Liver (tissue), 9 donors: ENCODE data around the gene ERC2. TPM values are rescaled to one million over a fixed set of nuclear protein-coding genes. Genes with fewer than 3 reads are reported as not detected.

Source experiments
- DNase-seq: peaks from one replicate; pipeline ENCODE4 v3.0.0-alpha.2; 2017; ENCODE audit warnings: low spot score
- H3K27ac ChIP-seq, 2 donors: one replicate each; pipeline ENCODE4 v1.7.0; 2013; ENCODE audit warnings: inconsistent platforms in 2 of 2, low read length in 2 of 2, control low read depth in 1 of 2, low read depth in 1 of 2, mild to moderate bottlenecking in 1 of 2
- H3K27me3 ChIP-seq, 4 donors: one replicate each; pipeline versions ENCODE4 v1.6.1 to v1.7.0; 2013; ENCODE audit warnings: low read length in 3 of 4, inconsistent platforms in 1 of 4, mild to moderate bottlenecking in 1 of 4, moderate library complexity in 1 of 4; ENCODE audit not compliant: control insufficient read depth in 4 of 4, insufficient read depth in 4 of 4
- H3K36me3 ChIP-seq, 4 donors: one replicate each; pipeline versions ENCODE4 v1.6.1 to v1.7.0; 2013; ENCODE audit warnings: low read length in 3 of 4, mild to moderate bottlenecking in 3 of 4, low read depth in 1 of 4, moderate library complexity in 1 of 4; ENCODE audit not compliant: control insufficient read depth in 4 of 4, insufficient read depth in 3 of 4
- H3K4me1 ChIP-seq, 4 donors: one replicate each; pipeline versions ENCODE4 v1.6.1 to v1.7.0; 2013; ENCODE audit warnings: low read length in 3 of 4, mild to moderate bottlenecking in 3 of 4, moderate library complexity in 1 of 4; ENCODE audit not compliant: control insufficient read depth in 4 of 4, insufficient read depth in 4 of 4
- H3K4me3 ChIP-seq, 3 donors: one replicate each; pipeline versions ENCODE4 v1.6.1 to v1.7.0; 2013; ENCODE audit warnings: low read length in 3 of 3, control low read depth in 1 of 3, low read depth in 1 of 3, mild to moderate bottlenecking in 1 of 3
- H3K9ac ChIP-seq, 2 donors: one replicate each; pipeline ENCODE4 v1.7.0; 2013; ENCODE audit warnings: low read length in 2 of 2, mild to moderate bottlenecking in 2 of 2, moderate library complexity in 2 of 2, control low read depth in 1 of 2, low read depth in 1 of 2
- H3K9me3 ChIP-seq, 4 donors: one replicate each; pipeline versions ENCODE4 v1.6.1 to v1.7.0; 2013; ENCODE audit warnings: low read length in 3 of 4; ENCODE audit not compliant: control insufficient read depth in 4 of 4
- ATF3 ChIP-seq: IDR thresholded peaks from 2 replicates; pipeline ENCODE4 v1.6.1; 2016; ENCODE audit warnings: antibody characterized with exemption
- EGR1 ChIP-seq, 2 donors: IDR thresholded peaks; 2 replicates each; pipeline ENCODE4 v1.6.1; 2016 to 2018; ENCODE audit warnings: antibody characterized with exemption in 2 of 2, low read depth in 2 of 2
- FOXA1 ChIP-seq: IDR thresholded peaks from 2 replicates; pipeline ENCODE4 v1.6.1; 2016; ENCODE audit warnings: antibody characterized with exemption
- FOXA2 ChIP-seq: IDR thresholded peaks from 2 replicates; pipeline ENCODE4 v1.6.1; 2016; ENCODE audit warnings: antibody characterized with exemption
- HNF4G ChIP-seq: IDR thresholded peaks from 2 replicates; pipeline ENCODE4 v1.6.1; 2016; ENCODE audit warnings: antibody characterized with exemption
- JUND ChIP-seq, 2 donors: IDR thresholded peaks; 2 replicates each; pipeline ENCODE4 v1.6.1; 2016; ENCODE audit warnings: antibody characterized with exemption in 2 of 2
- NR2F2 ChIP-seq: IDR thresholded peaks from 2 replicates; pipeline ENCODE4 v1.6.1; 2016; ENCODE audit warnings: antibody characterized with exemption
- RAD21 ChIP-seq, 2 donors: IDR thresholded peaks; 2 replicates each; pipeline ENCODE4 v1.6.1; 2016; ENCODE audit warnings: antibody characterized with exemption in 2 of 2, mild to moderate bottlenecking in 2 of 2
- REST ChIP-seq: IDR thresholded peaks from 2 replicates; pipeline ENCODE4 v1.6.1; 2016; ENCODE audit warnings: antibody characterized with exemption, mild to moderate bottlenecking
- SP1 ChIP-seq: IDR thresholded peaks from 2 replicates; pipeline ENCODE4 v1.6.1; 2018; ENCODE audit warnings: antibody characterized with exemption, mild to moderate bottlenecking
- TAF1 ChIP-seq: conservative IDR thresholded peaks from 2 replicates; pipeline ENCODE4 v1.6.1; 2016; ENCODE audit warnings: antibody characterized with exemption, mild to moderate bottlenecking
- YY1 ChIP-seq: IDR thresholded peaks from 2 replicates; pipeline ENCODE4 v1.6.1; 2016; ENCODE audit warnings: antibody characterized with exemption, mild to moderate bottlenecking
- ZBTB33 ChIP-seq: IDR thresholded peaks from 2 replicates; pipeline ENCODE4 v1.6.1; 2016; ENCODE audit warnings: antibody characterized with exemption
- WGBS: extraction: QIAGEN DNeasy Blood & Tissue Kit; methylation state at CpG from one replicate; pipeline ENCODE4 v1.1.7; 2013; 5-methylcytosine and 5-hydroxymethylcytosine counted together
- polyA plus RNA-seq, 2 donors: library from polyadenylated mRNA; stranded (reverse) in 1 of 2; unstranded in 1 of 2; fragments of 200-250 nt in 1 of 2; fragments of >200 nt in 1 of 2; fragmentation: Nextera tagmentation in 1 of 2; extraction: Ambion mirVana in 1 of 2; gene quantifications; one replicate each; pipeline versions ENCODE4 v1.2.1 to v1.2.3, GENCODE V29; 2013 to 2015
- total RNA-seq, 2 donors: library from RNA; depleted of rRNA; stranded (reverse); fragments of >200 nt; gene quantifications; one replicate each; pipeline ENCODE4 v1.2.3, GENCODE V29; 2014
- TF ChIP-seq, protein P1 (sequence below): IDR thresholded peaks from 2 replicates; pipeline ENCODE4 v1.6.1; 2016; ENCODE audit warnings: antibody characterized with exemption
- donor health status: healthy.
- donor health status: healthy.
- donor health status: healthy.
- donor health status: healthy.
- donor health status: healthy.

Gene ERC2
- total and polyA plus RNA-seq, 4 donors, result 0.14 to 0.25 TPM; not detected in 2

DNA sequence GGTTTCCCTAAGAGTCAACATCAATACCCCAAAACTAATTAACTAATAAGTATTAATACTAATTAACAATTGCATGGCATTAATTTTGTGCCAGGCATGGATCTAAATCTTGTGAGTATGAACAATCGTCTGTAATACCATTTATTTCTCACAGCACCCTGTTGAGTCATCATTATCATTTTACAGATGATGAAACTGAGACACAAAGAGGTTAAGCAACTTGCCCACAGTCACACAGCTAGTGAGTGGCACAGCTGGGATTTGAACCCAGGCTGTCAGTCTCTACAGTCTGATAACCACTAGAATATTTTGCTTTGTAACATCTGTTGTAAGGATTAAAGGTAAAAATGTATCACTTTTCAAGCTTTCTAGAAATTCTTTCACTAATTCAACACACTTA, 557.7 kb downstream of the ERC2 start:
- 70% methylated on average over 1 of the region's 1 CpG for WGBS
- H3K9me3 ChIP-seq, result no peaks in the 10 kb centered on the region
- H3K4me1 ChIP-seq, result no peaks in the 10 kb centered on the region
- no peaks in the 10 kb centered on the region for H3K27me3 ChIP-seq
- no peak overlapping the region for H3K27ac ChIP-seq
- no peak overlapping the region for H3K4me3 ChIP-seq
- DNase-seq, result no peak
- TF ChIP-seq ZBTB33, result no peak
- TF ChIP-seq ATF3, result no peak
- TF ChIP-seq SP1, result no peak
- TF ChIP-seq RAD21 (IDR thresholded peaks at IDR 0.05), result no peak
- TF ChIP-seq EGR1 (IDR thresholded peaks at IDR 0.05; ENCODE audit: low read depth in 2 of 2), result no peak
- TF ChIP-seq TAF1, result no peak
- TF ChIP-seq HNF4G, result no peak
- TF ChIP-seq JUND (IDR thresholded peaks at IDR 0.05), result no peak
- no peak overlapping the region for H3K9ac ChIP-seq
- no peaks in the 10 kb centered on the region for H3K36me3 ChIP-seq

DNA sequence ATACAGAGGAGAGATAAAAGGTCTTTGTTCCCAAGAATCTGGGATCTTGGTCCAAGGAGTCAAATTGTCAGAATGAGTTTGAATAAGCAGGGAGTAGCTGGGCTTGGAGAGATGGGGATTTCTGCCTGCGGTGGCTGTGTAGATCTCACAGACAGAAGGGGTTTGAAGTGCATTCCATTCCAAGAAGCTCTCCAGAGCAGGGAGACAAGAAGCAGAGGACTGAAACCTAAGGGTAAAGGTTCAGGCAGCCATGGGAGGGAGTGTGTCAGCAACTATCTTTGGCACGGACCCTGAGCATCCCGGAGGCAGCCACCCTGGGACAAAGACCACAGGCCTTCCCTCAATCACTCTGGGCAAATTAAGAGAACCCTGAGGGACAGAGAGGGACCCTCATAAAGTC, 558.9 kb downstream of the ERC2 start:
- TF ChIP-seq REST (no peak), FOXA2 (no peak), NR2F2 (no peak), YY1 (no peak), SP1 (no peak), ATF3 (no peak), FOXA1 (no peak), EGR1 (IDR thresholded peaks at IDR 0.05; ENCODE audit: low read depth in 2 of 2) (no peak)
- TF ChIP-seq, protein P1, sequence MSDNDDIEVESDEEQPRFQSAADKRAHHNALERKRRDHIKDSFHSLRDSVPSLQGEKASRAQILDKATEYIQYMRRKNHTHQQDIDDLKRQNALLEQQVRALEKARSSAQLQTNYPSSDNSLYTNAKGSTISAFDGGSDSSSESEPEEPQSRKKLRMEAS, result no peak
- no peaks in the 10 kb centered on the region for H3K9me3 ChIP-seq
- no peak overlapping the region for H3K4me3 ChIP-seq
- H3K9ac ChIP-seq, result no peak overlapping the region
- WGBS, result 77% methylated on average over 3 of the region's 3 CpGs
- no peaks in the 10 kb centered on the region for H3K4me1 ChIP-seq
- H3K36me3 ChIP-seq, result no peaks in the 10 kb centered on the region
- H3K27ac ChIP-seq, result no peak overlapping the region
- no peak for DNase-seq
- H3K27me3 ChIP-seq, result no peaks in the 10 kb centered on the region
